Breast epithelium (tissue), 3 donors: Measurements from ENCODE around the gene OPCML.

Experiments used
- POLR2A ChIP-seq: fragments of 450-650 bp; IDR thresholded peaks from one replicate; pipeline ENCODE4 v1.6.1; 2016; ENCODE audit warnings: antibody characterized with exemption, mild to moderate bottlenecking, moderate library complexity
- POLR2AphosphoS5 ChIP-seq, 3 donors: sonication (generic); formaldehyde crosslinking; IDR thresholded peaks; one replicate each; pipeline ENCODE4 v1.6.1; 2017; ENCODE audit warnings: antibody characterized with exemption in 3 of 3
- TF ChIP-seq, protein P1 (sequence below), 3 donors: fragments of 450-650 bp; IDR thresholded peaks; one replicate each; pipeline ENCODE4 v1.5.1; 2016 to 2017; ENCODE audit warnings: antibody characterized with exemption in 3 of 3, mild to moderate bottlenecking in 3 of 3, moderate library complexity in 3 of 3

DNA sequence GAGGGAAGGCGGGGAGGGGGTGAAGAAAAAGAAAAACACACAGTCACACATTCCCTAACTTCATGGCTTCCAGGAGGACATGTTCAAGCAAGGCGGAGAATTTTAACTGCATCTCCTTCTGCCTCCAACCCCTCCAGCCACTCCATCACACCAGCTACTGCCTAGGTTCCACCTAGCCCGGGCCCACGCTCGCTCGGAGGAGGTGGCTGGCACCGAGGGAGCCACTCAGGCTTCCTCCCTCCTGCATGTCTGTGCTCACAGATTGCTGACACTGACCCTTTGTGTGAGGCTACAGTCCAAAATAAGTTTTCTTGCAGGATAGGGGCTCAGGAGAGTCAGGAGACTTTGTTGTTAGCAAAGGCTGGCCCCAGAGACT, 9.4 kb upstream of the OPCML start:
- TF ChIP-seq, protein P1, sequence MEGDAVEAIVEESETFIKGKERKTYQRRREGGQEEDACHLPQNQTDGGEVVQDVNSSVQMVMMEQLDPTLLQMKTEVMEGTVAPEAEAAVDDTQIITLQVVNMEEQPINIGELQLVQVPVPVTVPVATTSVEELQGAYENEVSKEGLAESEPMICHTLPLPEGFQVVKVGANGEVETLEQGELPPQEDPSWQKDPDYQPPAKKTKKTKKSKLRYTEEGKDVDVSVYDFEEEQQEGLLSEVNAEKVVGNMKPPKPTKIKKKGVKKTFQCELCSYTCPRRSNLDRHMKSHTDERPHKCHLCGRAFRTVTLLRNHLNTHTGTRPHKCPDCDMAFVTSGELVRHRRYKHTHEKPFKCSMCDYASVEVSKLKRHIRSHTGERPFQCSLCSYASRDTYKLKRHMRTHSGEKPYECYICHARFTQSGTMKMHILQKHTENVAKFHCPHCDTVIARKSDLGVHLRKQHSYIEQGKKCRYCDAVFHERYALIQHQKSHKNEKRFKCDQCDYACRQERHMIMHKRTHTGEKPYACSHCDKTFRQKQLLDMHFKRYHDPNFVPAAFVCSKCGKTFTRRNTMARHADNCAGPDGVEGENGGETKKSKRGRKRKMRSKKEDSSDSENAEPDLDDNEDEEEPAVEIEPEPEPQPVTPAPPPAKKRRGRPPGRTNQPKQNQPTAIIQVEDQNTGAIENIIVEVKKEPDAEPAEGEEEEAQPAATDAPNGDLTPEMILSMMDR (IDR thresholded peaks at IDR 0.05): no peak
- TF ChIP-seq POLR2A (no peak), POLR2AphosphoS5 (IDR thresholded peaks at IDR 0.05) (no peak)
